Fibroblast of gingiva (primary cell): Measurements from ENCODE around the gene CSHL1.

Source experiments
- DNase-seq: peaks from one replicate; pipeline ENCODE4 v3.0.0-alpha.2; 2011; ENCODE audit warnings: low read depth

CSHL1 gene

DNA sequence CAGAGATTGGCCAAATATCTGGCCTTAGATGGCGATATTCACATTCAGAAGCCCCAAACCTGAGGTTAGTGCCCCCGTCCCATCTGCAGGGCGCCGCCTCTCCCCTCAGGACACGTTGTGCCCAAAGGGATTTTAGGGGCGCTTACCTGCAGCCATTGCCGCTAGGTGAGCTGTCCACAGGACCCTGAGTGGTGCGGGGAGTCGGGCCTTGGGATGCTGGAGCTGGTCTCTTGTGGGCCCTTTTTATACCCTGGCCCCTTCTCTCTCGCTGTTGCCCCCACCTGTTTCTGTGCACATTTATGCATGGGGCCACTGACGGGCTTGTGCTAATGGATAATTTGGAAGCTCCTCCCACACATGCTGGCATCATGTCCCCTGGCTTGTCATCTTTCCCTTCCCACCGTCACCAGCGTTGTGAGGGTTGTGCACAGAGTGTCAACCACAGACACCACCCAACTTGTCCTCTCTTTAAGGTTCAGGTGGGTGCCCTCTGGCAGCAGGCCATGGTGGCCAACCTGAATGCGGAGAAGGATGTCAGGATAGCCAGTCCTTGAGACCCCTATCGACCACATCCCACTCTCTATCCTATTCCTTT lies at the start of gene CSHL1:
TSS of gene CSHL1 (minus strand) at position 218 of the 595 bp plus-strand sequence. CDS start at position 156, 62 bp downstream.
- DNase-seq = no peak

- no peak for DNase-seq
These were observed 49.4 kb upstream of the CSHL1 start for GRCh38 chr17:63960430-63960829.

- no peak for DNase-seq
These were observed 48.9 kb upstream of the CSHL1 start for GRCh38 chr17:63960006-63960405.

- no peak for DNase-seq
These were observed 45.4 kb upstream of the CSHL1 start for GRCh38 chr17:63956296-63956920.

GRCh38 chr17:63955791-63956190 lies 44.7 kb upstream of the CSHL1 start:
- DNase-seq = no peak

DNA sequence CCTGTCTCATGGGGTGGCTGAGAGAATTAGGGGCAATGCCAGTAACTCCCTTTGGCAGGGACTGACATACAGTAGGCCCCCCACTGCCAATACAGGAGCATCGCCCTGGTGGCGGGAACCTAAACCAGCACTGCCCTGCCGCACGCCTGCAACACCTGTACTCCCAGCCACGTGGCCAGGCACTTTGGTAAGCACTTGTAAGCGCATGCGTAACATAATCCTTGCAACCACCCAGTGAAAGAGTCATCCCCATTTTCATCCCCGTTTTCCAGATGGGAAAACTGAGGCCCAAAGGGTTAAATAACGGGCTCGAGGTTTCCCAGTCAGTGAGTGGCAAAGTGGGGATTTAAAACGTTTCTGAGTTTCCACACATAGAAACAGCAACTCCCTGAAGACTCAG lies 44.2 kb upstream of the CSHL1 start:
- no peak for DNase-seq

- no peak for DNase-seq
These were observed 43.5 kb upstream of the CSHL1 start for GRCh38 chr17:63954402-63955063.

DNA sequence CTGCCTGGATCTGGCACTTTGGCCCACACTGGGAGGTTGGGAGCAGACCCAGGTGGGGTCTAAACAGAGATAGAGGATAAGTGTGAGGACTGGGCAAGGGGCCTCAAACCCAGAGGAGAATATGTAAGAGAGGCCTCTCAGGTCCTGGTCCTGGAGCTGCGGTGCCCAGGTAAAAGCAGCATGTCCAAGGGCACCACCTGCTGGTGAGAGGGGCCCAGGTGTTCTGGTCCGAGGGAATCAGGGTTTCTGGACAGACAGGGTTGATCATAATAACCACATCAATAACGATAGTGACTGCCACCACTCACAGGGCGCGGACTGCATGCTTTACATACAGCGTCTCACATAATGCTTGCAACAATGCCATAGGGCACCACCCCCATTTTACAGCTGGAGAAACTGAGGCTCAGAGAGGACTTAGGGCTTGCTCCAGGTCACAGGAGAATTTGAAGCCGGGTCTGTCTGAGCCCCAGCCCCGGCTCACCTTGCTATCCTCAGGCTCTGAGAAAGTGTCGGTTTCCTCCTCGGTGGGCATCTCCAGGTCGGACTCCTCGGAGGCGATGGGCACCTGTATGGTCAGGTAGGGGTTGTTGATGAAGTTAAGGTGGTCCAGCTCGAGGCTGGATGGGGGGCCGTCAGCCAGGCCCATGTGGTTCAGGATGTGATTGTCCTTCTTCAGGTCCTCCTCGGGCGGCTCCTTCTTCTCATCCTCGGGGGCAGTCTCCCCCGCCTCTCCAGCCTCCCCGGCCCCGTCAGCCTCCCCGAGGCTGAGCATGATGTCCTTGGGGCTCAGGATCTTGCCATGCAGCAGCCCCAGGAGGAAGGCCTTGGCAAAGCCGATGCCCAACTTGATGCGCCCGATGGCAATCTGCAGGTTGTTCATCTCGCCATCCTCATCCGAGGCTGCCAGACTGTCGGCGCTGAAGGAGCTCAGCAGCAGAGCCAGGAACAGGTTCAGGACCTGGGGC lies 40.2 kb upstream of the CSHL1 start:
- DNase-seq = no peak

GRCh38 chr17:63949576-63950250 lies 38.7 kb upstream of the CSHL1 start:
- no peak for DNase-seq

DNA sequence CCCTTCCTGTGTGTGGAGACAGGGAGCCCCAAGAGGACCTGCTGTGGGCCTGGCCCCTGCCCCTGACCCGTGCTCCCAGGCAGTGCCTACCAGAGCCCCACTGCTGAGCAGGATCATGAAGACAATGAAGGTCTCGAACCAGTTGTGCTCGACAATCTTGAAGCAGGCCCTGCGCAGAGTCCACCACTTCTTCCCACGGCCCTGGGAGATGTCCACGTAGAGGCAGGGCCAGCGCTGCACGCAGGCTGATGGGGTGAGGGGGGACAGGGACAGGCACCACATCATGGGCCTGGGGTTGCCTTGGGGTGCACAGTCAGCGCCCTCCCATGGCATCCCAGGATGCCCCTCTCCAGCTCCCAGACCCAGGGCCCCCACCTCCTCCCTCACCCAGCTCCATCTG lies 37.5 kb upstream of the CSHL1 start:
- DNase-seq = no peak

GRCh38 chr17:63947711-63948330 lies 36.8 kb upstream of the CSHL1 start:
- DNase-seq = no peak

- DNase-seq = no peak
These were observed 35.6 kb upstream of the CSHL1 start for GRCh38 chr17:63946440-63947363.

GRCh38 chr17:63945784-63946439 lies 34.9 kb upstream of the CSHL1 start:
- no peak for DNase-seq

GRCh38 chr17:63944736-63945499 lies 33.9 kb upstream of the CSHL1 start:
- DNase-seq = no peak

GRCh38 chr17:63943745-63944144 lies 32.7 kb upstream of the CSHL1 start:
- DNase-seq = no peak

GRCh38 chr17:63942309-63942985 lies 31.4 kb upstream of the CSHL1 start:
- DNase-seq = no peak

DNA sequence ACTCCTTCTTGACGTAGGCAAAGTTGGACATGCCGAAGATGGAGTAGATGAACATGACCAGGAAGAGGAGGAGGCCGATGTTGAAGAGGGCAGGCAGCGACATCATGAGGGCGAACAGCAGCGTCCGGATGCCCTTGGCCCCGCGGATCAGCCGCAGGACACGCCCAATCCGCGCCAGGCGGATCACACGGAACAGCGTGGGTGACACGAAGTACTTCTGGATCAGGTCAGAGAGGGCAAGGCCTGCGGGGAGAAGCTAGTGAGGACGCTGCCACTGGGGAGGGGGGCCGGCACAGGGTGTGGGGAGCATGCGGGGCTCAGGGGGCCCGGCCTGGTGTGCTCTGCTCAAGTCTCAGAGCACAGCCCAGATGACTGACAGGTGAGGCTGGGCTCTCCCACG lies 30.7 kb upstream of the CSHL1 start:
- DNase-seq = no peak

GRCh38 chr17:63941162-63941561 lies 30.1 kb upstream of the CSHL1 start:
- no peak for DNase-seq
